Left hindlimb (tissue), 1 donor: ENCODE data around the gene KIF2C.
"Not testable (repeated sequence)": the region's sequence is repeated elsewhere in the genome, so short reads cannot be mapped to it uniquely, and the experiment has no call there.

ENCODE experiments used
- DNase-seq: peaks from one replicate; pipeline ENCODE4 v3.0.0-alpha.2; 2018

Gene KIF2C

DNA sequence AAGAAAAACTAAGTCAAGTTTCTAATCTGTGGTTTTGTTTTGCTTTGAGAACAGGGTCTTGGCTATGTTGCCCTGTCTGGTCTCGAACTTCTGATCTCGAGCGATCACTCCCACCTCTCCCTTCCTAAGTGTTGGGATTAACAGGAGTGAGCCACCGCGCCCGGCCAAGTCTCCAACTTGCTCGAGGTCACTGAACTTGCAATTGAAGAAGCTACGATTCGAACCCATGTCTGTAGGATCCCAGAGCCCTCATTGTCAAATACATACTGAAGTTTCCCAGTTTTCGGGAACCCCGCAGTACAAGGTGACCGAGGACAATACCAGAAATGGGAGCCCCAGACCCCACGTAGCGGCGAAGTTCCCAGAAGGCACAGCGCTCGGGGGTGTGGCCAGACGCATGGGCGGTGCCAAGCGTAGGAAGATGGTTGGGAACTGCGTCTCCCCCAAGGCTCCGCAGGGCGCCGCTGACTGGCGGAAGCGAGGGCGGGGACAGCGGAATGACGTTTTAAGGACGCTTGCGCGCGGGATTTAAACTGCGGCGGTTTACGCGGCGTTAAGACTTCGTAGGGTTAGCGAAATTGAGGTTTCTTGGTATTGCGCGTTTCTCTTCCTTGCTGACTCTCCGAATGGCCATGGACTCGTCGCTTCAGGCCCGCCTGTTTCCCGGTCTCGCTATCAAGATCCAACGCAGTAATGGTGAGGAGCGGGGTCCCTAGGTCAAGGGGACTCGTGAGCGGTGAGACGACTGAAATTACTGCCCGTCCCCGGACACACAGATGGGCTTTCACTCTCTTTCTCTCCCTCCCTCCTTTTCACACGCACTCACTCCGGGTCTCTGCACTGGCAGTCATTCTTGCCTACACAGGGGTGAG lies at the start of gene KIF2C:
Gene KIF2C, plus strand, starts transcription at position 531 of the 872 bp plus-strand sequence. Its CDS starts 96 bp downstream, at position 627.
- peak; percentile 98 for DNase-seq

GRCh38 chr1:44693159-44693558 lies 46.5 kb upstream of the KIF2C start:
- DNase-seq = no peak

GRCh38 chr1:44693900-44694299 lies 45.7 kb upstream of the KIF2C start:
- DNase-seq = no peak

DNA sequence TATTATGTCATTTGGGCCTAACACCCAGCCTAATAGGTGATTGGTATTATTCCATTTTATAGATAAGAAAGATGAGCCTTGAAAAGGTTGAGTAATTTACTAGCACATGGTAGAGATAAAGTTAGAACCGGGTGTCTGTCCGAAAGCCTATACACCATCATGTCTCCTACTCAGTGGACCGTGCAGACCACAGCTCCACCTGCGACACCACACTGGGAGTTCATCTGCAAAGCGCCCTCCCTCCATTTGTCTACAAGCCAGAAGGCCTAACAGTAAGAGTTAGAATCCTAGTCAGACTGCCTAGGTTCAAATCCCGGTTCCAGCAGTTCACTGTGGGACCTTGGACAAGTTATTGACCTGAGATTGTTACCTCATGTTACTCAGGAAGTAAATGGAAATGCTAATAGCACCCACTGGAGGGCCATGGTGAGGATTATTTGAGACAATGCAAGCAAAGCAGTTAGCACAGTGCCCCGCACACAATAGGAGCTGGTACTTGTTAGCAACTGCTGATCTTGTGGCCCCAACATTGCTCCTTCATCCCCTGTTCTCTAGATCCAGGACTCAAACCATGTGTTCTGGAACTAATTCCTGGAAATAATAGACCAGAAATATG lies 44.7 kb upstream of the KIF2C start:
- no peak for DNase-seq

- no peak for DNase-seq
Observed at GRCh38 chr1:44695671-44696070, 44.0 kb upstream of the KIF2C start.

DNA sequence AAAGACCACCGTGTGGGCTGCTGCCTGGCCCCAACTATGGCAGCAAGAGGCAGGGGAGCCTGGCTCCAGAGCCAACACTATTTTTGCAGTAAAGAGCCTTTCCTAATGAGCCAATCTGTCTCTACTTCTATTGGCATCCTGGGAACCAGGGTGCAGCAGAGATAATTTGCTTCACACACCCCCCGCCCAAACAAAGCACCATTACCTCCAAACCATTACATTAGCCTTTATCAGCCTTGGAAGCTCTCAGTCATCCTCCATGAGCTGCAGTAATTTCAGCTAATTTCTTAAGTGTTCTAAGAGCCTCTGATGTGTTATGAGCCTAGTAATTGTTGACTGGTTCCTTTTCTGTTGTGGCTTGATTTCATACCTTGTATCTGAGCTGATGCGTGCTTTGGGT lies 43.5 kb upstream of the KIF2C start:
- no peak for DNase-seq

- no peak for DNase-seq
Observed at GRCh38 chr1:44696789-44697345, 42.8 kb upstream of the KIF2C start.

DNA sequence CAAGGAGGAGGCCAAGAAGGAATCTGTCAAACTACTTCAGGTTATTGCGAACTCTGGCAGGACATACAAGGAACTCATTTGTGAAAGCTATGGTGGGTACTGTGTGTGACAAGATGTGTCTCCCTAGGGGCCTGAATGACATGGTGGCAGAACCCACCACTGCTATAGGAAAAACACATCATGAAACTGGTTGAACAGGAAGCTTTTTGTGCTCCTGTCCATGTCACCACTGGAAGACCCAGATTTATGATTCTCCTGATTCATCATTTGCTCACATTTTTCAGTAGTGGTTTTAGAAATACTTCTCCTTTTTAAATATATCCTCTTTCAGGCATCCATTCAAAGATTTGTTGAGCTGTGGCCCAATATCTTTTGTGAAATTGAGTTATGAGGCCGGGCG lies 41.5 kb upstream of the KIF2C start:
- no peak for DNase-seq

DNA sequence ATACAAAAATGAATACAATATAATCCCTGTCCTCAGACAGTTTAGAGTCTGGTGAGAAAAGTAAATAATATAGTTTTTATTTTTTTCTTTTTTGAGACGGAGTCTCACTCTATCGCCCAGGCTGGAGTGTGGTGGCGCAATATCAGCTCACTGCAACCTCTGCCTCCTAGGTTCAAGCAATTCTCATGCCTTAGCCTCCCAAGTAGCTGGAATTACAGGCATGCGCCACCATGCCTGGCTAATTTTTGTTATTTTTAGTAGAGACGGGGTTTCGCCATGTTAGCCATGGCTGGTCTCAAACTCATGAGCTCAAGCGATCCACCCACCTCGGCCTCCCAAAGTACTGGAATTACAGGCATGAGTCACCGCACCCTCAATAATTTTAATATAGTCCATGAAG lies 40.3 kb upstream of the KIF2C start:
- DNase-seq = not testable (repeated sequence)

- no peak for DNase-seq
Observed at GRCh38 chr1:44700573-44700972, 39.1 kb upstream of the KIF2C start.

- no peak for DNase-seq
Observed at GRCh38 chr1:44701141-44701573, 38.5 kb upstream of the KIF2C start.

DNA sequence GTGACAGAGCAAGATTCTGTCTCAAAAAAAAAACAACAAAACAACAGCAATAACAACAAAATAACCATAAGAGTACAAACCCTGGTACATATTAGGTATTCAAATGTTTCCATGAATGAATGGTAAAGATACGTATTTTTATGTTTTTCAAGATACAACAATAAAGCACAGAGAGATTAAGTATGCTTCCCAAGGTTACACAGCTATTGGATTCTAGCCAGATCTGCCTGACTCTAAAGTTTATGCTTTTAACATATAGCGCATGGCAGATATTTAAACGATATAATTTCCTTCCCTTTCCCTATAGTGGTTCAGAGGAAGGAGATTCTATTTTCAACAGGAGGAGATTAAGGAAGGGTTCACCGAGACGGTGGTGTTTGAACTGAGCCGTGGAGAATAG lies 34.2 kb upstream of the KIF2C start:
- no peak for DNase-seq

GRCh38 chr1:44705938-44706337 lies 33.7 kb upstream of the KIF2C start:
- no peak for DNase-seq

DNA sequence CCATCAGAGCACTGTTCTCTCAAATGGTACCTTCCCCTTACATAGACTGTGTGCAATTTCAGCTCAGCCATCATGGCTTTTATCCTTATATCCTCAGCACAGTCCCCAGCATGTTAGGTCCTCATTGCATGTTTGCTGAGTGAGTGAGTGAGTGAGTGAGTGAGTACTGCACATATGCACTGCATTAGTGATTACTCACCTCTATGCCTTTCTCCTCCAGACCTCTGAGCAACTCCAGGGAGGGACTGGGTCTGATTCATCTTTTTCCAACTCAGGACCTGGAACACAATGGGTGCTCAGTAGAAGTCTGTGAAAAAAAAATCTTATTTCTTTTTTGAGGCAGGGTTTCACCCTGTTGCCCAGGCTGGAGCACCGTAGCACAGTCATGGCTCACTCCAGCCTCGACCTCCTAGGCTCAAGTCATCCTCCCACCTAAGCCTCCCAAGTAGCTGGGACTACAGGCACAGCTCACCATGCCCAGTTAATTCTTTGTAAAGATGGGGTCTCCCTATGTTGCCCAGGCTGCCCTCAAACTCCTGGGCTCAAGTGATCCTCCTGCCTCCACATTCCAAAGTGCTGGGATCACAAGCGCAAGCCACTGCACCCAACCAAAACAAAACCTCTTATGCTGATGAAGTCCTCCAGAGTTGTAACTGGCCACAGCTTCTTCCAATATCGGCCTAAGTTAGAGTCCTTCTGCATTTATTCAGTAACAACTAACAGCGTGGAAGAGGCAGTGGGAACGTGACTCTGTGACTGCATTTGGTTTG lies 32.3 kb upstream of the KIF2C start:
- no peak for DNase-seq

DNA sequence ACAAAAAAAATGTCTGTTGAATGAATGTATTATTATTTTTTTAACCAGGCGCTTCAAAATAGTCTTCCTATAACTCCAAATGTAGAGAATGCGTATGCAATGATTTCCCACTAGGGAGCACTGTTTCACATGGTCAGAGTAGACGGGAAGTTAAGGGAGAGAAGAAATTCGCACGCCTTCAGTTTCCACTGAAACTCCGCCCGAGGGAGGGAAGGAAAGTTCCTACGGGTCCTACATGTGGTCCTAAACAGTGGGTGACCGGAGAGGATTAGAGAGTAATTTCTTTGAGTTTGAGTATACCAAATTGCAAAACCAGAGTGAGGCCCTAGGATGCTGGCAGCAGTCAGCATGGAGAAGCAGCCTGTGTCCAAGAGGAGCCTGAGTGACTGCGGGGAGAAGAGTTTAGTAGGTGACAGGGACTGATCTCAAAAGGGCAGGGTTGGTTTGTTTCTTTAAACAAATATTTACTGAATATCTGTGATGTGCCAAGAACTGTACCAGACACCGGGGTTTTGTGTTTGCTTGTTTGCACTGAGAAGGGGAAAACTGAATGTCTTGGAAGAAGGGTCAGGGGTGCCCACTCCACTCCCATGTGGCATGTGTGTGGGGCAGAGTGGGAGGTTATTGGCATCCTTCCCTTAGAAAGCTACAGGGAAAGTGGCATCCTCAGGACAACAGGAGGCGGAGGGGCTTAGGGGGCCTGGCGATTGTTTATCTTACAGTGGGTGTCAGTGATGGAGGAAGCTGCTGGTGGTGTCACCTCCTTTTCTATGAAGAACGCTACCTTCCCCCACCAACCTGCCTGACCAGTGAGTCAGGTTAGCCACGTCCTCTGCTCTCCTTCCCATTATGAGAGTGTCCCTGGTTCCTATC lies 31.4 kb upstream of the KIF2C start:
- DNase-seq = no peak

DNA sequence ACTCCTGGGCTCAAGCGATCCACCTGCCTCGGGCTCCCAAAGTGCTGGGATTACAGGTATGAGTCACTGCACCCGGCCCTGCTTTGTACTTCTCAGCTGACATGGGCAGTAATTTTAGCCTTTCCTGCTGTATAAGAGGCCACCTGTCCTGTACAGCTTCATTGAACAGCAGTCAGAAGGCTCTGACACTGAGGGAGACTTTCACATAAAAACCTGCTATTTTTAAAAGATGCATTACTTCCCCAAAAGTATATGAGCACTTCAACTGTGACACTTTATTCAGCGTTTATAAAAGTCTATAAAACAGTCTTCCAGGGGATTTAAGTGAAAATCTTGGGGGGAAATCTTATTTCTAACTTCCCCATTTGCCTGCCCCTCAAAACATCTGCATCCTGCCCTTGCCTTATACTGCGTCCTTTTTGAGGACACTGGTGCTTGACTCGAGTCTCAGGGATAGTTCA lies 26.3 kb upstream of the KIF2C start:
- no peak for DNase-seq

DNA sequence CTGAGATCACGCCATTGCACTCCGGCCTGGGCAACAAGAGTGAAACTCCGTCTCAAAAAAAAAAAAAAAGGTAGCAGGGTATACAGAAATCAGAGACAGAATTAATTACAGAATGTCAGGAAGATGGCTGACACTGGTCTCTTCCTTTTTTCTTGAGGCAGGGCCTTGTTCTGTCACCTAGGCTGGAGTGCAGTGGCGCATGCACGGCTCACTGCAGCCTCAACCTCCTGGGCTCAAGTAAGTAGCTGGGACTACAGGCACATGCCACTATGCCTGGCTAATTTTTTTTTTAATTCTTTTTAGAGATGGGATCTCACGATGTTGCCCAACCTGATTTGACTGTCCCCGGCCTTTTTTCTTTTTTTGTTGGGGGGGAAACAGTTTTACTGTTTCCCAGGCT lies 25.1 kb upstream of the KIF2C start:
- no peak for DNase-seq

GRCh38 chr1:44714944-44715571 lies 24.6 kb upstream of the KIF2C start:
- peak; percentile 48 for DNase-seq

- DNase-seq = no peak
Observed at GRCh38 chr1:44717156-44717555, 22.5 kb upstream of the KIF2C start.

- DNase-seq = no peak
Observed at GRCh38 chr1:44717653-44718052, 22.0 kb upstream of the KIF2C start.

DNA sequence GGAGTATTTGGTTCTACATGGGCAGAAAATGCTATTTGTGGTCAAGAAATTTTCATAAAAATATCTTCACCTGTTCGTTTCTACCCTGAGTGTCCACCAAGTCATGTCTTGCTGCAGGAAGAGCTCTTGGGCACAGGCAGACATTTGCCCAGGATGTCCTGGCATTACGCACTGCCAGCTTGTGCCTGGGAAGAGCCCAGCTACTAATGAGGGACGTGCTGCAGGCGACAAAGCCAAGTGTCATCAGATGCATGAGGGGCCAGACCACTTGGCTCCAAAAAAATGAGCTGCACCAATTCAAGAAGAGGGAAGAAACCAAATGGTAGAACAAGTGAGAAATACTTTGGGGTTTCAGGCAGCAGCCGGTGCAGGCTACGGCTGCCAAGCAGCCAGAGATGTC lies 21.5 kb upstream of the KIF2C start:
- no peak for DNase-seq

DNA sequence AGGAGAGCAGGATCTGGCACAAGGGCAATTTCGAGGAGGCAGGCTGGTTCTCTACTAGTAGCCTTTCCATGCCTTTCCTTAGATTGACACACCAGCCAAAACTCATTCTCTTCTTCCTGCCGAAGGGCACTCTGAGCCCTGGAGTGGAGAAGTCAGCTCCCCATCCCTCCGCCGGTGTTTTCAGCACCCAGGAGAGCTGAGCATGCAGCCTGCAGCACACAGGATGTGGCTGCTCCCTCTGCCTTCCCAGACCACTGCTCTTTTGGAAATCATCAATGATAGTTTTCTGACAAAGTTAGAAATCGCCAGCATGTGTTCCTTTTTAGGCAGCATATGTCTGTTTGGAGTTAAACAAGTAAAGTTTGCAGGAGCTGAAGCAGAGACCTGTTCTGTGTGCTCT lies 20.3 kb upstream of the KIF2C start:
- DNase-seq = no peak
